Limb (tissue), 2 donors: ENCODE data around the gene KCNV2.

ENCODE experiments used
- DNase-seq, 2 donors: peaks; one replicate each; pipeline ENCODE4 v3.0.0-alpha.2; 2016; ENCODE audit errors: extremely low spot score in 2 of 2

KCNV2 gene

GRCh38 chr9:2720179-2720654 lies 2.9 kb downstream of the KCNV2 start:
- DNase-seq = no peak

GRCh38 chr9:2722715-2723114 lies 5.4 kb downstream of the KCNV2 start:
- peak in 1 of 2 donors; percentile 44 for DNase-seq

GRCh38 chr9:2723376-2724065 lies 6.2 kb downstream of the KCNV2 start:
- DNase-seq = peak in 1 of 2 donors; percentile 73

GRCh38 chr9:2725126-2725525 lies 7.8 kb downstream of the KCNV2 start:
- DNase-seq = no peak

GRCh38 chr9:2725898-2726649 lies 8.8 kb downstream of the KCNV2 start:
- DNase-seq = peak in 1 of 2 donors; percentile 57

GRCh38 chr9:2726650-2727340 lies 9.5 kb downstream of the KCNV2 start:
- DNase-seq = no peak

- DNase-seq = no peak
Measured at GRCh38 chr9:2727374-2727773, 10.1 kb downstream of the KCNV2 start.

- DNase-seq = peak in 1 of 2 donors; percentile 33
Measured at GRCh38 chr9:2727966-2728613, 10.8 kb downstream of the KCNV2 start.

GRCh38 chr9:2729003-2729402 lies 11.7 kb downstream of the KCNV2 start:
- no peak for DNase-seq

GRCh38 chr9:2729721-2730120 lies 12.4 kb downstream of the KCNV2 start:
- no peak for DNase-seq

GRCh38 chr9:2730971-2731370 lies 13.7 kb downstream of the KCNV2 start:
- no peak for DNase-seq

- no peak for DNase-seq
Measured at GRCh38 chr9:2732492-2732891, 15.2 kb downstream of the KCNV2 start.

- DNase-seq = no peak
Measured at GRCh38 chr9:2740616-2741015, 23.3 kb downstream of the KCNV2 start.

- DNase-seq = no peak
Measured at GRCh38 chr9:2741441-2742158, 24.3 kb downstream of the KCNV2 start.

- DNase-seq = no peak
Measured at GRCh38 chr9:2742214-2742613, 24.9 kb downstream of the KCNV2 start.

- no peak for DNase-seq
Measured at GRCh38 chr9:2743937-2744529, 26.7 kb downstream of the KCNV2 start.

GRCh38 chr9:2745560-2746380 lies 28.5 kb downstream of the KCNV2 start:
- DNase-seq = no peak

GRCh38 chr9:2749485-2749884 lies 32.2 kb downstream of the KCNV2 start:
- DNase-seq = no peak

GRCh38 chr9:2755285-2755684 lies 38.0 kb downstream of the KCNV2 start:
- DNase-seq = no peak
